Measurements from ENCODE around the gene RNF225.
"Not testable (repeated sequence)": the region's sequence is repeated elsewhere in the genome, so short reads cannot be mapped to it uniquely, and the experiment has no call there.

Gene RNF225

GRCh38 chr19:58439576-58440554 is 44.4 kb downstream of the RNF225 start, which contains the start of gene ZNF132:
TSS of gene ZNF132 (minus strand) at chr19:58440153. CDS start at chr19:58439821, 332 bp downstream.
- Histone ChIP-seq H3K4me3 (ENCODE audit: low read depth, low read length) (peak within 1 kb of the TSS; percentile 83), H3K4me1 (ENCODE audit: control insufficient read depth, insufficient read depth, low read length) (no peaks in the 10 kb centered on the region), H3K27ac (ENCODE audit: low read depth, low read length) (no peak within 1 kb of the TSS), H3K36me3 (ENCODE audit: control insufficient read depth, insufficient read depth, low read length) (peaks cover 24% of the 10 kb centered on the region), H3K9me3 (ENCODE audit: control insufficient read depth, insufficient read depth, low read depth, low read length) (peaks cover 53% of the 10 kb centered on the region), H3K27me3 (ENCODE audit: control insufficient read depth, insufficient read depth, low read length) (peaks cover 14% of the 10 kb centered on the region; the same call in 1 of the 2 replicates), H3K9ac (ENCODE audit: low read length) (peak within 1 kb of the TSS; percentile 71)

- Histone ChIP-seq H3K9ac (ENCODE audit: low read length) (no peak overlapping the region), H3K27ac (ENCODE audit: low read depth, low read length) (no peak overlapping the region), H3K4me3 (ENCODE audit: low read depth, low read length) (peak overlapping the region; percentile 83), H3K27me3 (ENCODE audit: control insufficient read depth, insufficient read depth, low read length) (peaks cover 14% of the 10 kb centered on the region; the same call in 1 of the 2 replicates), H3K4me1 (ENCODE audit: control insufficient read depth, insufficient read depth, low read length) (no peaks in the 10 kb centered on the region), H3K36me3 (ENCODE audit: control insufficient read depth, insufficient read depth, low read length) (peaks cover 17% of the 10 kb centered on the region), H3K9me3 (ENCODE audit: control insufficient read depth, insufficient read depth, low read depth, low read length) (peaks cover 46% of the 10 kb centered on the region)
Measured at GRCh38 chr19:58440556-58440955, 45.1 kb downstream of the RNF225 start.

GRCh38 chr19:58442986-58443385 is 47.5 kb downstream of the RNF225 start:
- Histone ChIP-seq H3K27me3 (ENCODE audit: control insufficient read depth, insufficient read depth, low read length) (peaks cover 17% of the 10 kb centered on the region; the same call in 1 of the 2 replicates), H3K9me3 (ENCODE audit: control insufficient read depth, insufficient read depth, low read depth, low read length) (peaks cover 34% of the 10 kb centered on the region)
- H3K36me3 ChIP-seq (ENCODE audit: control insufficient read depth, insufficient read depth, low read length); H3K4me1 ChIP-seq (ENCODE audit: control insufficient read depth, insufficient read depth, low read length); H3K4me3 ChIP-seq (ENCODE audit: low read depth, low read length); H3K27ac ChIP-seq (ENCODE audit: low read depth, low read length); H3K9ac ChIP-seq (ENCODE audit: low read length): not testable (repeated sequence)
